HG03135 (cell line): ENCODE results near the gene CDC42BPB.

Source experiments
- ATAC-seq: cut with Tn5 transposase; IDR thresholded peaks from one replicate; pipeline ENCODE4 v1.9.1; 2021; ENCODE audit warnings: mild to moderate bottlenecking, moderate library complexity; ENCODE audit not compliant: unreplicated experiment

CDC42BPB gene

DNA sequence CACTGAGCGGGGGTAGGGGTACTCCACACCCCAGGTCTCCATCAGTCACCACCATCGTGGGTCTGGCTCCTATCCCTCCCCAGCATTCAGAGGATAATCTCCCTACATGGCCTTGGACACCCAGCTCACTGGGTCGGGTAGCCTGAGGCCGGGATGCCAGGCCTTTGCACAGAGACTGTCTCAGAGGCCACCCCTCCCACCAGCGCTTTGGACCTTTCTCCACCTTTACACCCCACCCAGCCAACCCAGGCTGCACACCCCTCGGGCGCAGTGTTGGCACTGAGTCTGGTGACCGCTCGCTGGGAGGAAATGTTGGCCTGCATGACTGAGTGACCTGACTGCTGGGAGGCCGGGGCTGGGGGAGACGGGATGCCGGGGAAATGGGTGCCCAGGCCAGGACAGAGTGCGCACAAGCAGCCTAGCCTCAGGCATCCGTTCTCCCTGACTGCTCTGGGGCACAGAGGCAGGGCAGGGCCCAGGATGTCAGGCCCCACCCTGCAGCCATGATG lies 16.1 kb upstream of the CDC42BPB start:
- no peak for ATAC-seq

DNA sequence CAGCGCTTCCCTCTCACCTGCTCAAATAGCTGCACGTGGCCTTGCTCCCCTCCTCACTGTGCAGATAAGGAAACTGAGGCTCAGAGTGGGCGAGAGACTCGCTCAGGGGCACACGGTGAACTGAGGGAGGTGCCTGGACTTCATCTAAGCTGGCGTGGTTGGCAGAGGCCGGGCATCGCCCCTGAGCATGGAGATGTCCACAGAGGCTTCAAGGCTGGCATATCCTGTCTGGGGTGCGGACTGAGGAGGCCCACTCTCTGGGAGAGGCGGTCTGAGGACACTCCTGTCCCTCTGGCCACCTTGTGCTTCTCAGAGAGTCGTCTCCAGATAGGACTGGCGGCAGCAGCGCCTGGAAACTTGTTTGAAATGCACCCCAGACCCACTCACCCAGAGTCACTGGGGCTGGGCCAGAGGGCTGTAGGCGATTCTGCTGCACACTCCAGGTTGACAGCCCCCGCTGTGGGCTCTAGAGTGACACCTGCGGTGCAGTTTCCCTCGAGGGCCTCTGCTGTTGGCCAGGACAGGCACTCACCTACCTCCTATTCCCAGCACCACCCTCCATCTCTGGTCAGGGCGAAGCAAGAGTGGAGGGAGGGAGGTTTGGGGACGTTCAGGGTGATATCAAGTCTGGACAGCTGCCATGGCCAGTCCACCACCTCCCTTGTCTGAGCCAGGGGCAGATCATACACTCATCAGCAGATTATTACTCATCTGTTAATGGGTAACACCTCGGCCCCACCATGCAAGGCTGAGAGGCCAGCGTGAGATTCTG lies 15.4 kb upstream of the CDC42BPB start:
- ATAC-seq, result no peak

DNA sequence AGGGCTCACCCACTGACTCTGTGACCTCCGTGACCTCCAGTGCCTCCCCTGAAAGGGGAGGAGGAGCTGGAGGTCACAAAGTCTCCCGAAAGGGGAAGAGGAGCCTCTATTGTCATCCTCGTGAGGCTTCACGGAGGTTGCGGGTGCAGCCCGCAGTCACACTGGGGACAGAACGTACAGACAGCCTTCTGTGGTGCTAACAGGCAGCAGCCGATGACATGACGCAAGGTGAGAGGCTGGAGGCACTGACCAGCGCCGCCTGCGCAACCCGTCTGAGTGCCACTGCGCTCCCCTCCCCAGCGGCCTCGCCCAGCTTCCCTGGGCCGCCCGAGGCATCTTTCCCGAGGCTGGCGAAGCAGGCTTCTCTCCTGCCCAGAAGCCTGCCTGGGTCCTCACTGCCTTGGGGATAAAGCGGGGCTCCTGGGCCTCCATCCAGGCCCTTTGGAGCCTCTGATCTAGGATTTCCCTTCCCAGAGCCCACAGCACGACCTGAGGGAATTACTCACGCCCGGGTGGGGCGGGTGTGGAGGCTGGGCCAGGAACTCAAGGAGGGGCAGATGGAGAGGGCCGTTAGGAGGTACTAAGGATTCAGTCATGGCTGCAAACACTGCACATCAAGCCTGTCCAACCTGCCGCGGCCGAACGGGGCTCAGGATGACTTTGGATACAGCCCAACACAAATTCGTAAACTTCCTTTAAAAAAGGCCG lies 14.3 kb upstream of the CDC42BPB start:
- ATAC-seq, result no peak

DNA sequence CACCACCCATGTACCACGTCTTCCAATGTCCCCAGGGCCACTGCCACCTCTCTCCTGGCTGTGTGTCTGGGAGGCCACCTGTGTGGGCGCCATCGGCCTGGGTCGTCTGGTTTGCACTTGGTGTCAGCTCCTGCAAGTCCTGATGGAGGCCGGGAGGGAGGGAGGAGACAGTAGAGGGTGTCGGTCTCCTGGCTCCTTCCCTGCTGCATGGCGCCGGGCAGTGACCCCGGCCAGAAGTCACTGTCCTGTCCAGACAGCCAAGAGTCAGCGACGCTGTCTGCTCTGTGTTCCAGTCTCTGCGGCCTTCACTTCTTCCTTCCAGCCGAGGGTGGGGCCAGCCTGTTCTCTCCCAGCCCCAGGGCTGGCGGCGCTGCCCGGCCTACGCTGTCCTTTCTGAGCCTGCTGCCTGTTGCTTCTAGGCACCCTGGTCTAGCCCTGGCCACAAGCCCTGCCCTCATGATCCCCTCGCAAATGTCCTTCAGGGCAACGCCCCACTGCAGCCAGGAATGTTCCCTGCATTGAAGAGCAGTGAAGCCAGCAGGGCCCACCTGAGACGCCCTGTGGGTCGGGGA lies 13.7 kb upstream of the CDC42BPB start:
- ATAC-seq, result no peak

DNA sequence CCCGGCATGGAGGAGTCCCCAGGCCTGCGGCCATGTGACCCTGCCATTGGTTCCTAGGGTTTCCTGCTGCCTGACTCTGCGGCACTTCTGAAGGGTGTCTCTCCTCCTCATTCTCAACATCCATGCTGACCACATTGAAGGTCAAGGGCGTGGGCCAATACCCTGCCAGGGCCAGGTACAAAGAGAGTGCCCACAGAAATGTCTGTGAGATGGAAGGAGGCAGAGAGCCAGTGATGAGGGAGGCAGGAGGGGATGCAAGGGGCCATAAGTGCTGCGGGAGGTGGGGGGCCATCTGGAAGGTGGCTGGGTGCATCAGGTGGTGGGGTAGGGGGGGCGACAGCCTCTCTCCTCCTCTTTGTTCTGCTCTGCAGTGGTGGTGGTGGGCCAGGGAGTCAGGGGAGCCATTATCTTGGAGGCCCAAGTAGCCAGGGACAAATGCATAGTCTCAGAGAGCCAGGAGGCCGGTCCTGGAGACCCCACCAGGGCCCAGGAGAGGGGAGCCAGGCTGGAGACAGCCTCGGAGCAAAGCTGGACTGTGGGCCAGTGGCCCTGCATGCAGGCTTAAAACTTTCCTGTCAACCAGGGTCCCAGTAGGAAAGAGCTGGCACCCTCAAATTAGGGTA lies 13.0 kb upstream of the CDC42BPB start:
- no peak for ATAC-seq

DNA sequence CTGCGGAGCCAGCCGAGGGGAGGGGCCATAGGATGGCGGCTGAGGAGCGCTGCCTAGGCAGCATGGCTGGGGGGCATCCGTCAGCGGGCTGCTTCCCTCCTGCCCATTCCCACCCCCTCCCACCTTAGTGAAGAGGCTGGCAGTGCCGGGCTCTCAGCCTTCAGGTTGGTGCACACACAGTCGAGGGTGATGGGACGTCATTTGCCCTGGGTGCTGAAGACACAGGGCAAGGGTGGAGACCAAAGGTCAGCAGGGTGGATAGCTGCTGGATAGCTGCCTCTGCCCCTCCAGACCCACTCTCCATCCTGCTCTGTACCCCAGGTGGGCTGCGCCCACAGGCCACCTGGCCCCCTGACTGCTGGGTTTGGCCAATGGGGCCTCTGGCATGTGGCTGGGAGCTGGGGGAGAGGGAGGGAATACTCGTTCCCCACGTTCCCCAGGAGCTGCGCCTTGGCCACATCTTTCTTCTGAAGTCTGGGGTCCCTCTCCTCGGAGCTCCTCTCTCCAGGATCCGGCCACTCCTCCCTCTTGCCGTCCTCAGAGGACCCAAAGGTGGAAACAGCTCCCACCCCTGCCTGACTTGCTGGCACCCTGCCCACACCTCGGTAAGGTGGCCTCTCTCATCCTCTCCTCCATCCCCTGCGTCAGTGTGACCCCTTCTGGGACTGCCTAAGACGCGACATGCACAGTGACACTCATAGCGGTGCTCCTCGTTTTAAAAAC lies 11.2 kb upstream of the CDC42BPB start:
- no peak for ATAC-seq

DNA sequence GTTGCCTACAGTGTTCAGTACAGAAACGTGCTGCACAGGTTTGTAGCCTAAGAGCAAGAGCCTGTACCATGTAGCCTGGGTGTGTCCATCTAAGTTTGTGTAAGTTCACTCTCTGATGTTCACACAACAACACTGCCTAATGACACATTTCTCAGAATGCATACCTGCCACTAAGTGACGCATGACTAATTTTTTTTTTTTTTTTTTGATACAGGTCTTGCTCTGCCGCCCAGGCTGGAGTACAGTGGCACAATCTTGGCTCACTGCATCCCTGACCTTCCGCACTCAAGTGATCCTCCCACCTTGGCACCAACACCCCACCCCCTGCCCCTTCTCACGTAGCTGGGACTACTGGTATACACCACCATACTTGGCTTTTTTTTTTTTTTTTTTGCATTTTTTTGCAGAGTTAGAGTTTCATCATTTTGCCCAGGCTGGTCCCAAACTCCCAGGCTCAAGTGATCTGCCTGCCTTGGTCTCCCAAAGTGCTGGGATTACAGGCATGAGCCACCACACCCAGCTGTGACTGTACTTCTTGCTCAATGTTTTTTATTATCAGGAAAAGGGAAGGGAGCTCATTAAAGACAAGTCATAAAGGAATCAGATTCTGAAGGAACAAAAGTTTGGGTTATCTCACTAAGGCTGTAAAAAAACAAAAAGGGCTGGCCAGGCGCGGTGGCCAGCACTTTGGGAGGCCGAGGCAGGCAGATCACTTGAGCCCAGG lies 10.0 kb upstream of the CDC42BPB start:
- ATAC-seq, result no peak

DNA sequence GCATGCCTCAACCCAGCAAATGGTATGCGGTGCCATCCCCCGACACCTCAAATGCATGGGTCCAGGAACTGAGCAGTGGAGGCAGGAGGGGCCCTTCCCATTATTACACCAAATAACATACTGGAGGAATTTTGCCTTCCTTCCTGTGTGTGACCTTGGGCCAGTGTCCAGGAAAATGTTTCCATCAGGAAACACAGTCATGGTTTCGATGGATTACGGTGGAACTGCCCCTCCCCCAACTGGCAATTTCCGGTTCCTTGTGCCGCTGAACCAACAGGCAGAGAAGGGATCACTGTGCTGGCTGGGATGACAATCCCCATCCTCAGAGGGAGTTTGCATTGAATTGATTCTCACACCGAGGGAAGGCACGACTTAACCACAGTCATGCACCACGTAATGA lies 9.1 kb upstream of the CDC42BPB start:
- no peak for ATAC-seq

DNA sequence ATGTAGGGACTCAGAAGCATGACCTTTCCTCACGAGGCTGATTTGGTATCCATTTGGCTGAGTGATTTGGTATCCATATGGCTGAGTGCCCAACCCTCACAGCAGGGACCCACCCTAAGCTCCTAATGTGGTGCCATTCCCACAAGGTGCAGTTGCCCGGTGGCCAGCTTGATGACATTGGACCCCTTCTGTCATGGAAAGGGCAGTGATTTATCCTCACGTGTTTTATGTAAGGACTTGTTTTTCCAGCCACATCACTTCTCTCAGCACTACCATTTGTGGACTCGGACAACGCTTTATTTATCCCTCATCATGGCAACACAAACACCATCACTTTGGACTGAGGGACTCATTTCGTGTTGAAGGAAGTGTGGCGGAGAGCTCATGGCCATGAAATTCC lies 8.5 kb upstream of the CDC42BPB start:
- no peak for ATAC-seq

DNA sequence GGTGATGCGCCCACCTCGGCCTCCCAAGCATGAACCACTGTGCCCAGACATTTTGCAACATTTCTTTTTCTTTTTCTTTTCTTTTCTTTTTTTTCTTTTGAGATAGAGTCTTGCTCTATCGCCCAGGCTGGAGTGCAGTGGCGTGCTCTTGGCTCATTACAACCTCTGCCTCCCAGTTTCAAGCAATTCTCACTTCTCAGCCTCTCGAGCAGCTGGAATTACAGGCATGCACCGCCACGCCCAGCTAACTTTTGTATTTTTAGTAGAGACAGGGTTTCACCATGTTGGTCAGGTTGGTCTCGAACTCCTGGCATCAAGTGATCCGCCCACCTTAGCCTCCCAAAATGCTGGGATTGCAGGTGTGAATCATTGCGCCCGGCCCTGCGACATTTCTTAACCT lies 7.6 kb upstream of the CDC42BPB start:
- ATAC-seq, result no peak

DNA sequence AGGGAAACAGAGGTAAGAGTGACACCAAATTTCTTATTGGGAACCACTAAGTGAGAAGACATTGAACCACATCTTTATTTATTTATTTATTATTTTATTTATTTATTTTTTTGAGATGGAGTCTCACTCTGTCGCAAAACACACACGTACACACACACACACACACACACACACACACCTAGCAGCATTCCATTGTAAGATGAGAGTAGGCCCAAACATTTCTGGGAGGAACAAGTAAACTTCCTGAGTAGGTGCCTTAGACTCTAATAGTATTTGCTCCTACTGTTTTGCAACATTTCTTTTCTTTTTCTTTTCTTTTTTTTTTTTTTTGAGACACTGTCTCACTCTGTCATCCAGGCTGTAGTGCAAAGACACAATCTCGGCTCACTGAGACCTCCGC lies 7.1 kb upstream of the CDC42BPB start:
- no peak for ATAC-seq

DNA sequence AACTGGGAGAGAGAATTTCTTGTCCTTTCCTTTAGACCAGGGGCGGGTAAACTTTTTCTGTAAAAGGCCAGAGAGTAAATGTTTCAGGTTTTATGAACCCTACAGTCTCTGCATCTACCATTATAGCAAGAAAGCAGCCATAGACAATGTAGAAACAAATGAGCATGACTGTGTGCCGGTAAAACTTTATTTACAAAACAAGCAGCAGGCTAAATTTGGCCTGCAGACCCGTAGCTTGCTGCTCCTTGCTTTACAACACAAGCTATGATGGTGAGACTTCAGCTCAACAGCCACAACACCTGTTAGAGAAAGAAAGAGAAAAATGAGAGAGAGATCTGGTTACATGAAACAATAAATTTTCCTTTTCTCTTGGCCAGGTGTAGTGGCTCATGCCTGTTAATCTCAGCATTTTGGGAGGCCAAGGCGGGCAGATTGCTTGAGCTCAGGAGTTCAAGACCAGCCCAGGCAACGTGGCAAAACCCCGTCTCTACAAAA lies 4.2 kb upstream of the CDC42BPB start:
- ATAC-seq, result no peak

DNA sequence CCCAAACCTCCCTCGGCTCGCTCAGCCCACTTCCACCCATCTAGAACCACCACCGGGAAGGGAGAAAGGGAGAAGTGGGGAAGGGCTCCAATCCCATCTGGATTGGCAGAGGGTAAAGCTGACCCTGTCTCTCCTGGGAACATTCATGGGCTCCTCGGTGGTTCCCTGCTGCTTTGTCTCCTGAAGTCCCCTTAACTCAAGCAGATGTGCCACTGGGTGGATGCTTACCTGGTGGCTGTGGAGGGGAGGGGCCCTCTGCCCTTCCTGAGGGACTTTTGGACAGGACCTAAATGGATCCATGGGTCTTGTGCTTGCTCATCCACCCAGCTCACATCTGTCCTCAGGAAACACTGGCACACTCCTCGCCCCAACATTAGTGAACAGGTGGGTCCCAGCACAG lies 2.2 kb upstream of the CDC42BPB start:
- ATAC-seq, result no peak

DNA sequence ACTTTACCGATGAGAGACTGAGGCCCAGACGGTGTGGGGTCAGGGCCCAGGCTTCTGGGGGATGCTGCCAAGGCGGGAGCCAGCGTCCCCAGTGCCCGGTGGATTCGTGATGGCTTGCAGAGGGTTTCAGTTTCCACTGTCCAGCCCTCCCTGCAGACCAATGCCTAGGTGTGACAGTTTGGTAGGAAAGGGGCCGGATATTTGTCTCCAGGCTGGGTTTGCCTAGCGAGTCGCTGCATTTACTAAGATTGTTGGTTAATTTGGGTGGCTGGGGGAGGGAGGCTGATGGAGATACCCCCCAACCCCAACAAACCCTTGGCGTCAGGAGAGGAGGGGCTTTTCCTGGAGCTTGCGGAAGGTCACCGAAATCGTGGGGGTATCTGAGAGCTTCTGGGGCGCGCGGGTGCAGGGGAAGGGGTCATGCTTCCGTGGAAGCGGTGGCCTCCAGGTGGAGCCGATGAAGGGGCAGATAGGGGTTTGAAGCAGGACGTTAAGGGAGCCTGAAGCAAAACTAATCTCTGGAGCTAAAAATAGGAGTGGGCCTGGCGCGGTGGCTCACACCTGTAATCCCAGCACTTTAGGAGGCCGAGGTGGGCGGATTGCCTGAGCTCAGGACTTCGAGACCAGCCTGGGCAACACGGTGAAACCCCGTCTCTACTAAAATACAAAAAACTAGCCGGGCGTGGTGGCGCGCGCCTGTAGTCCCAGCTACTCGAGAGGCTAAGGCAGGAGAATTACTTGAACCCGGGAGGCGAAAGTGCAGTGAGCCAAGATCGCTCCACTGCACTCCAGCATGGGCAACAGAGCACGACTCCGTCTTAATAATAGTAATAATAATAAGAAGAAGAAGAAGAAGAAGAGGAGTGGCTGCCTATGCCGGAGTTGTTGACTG lies 1.1 kb upstream of the CDC42BPB start:
- no peak for ATAC-seq

DNA sequence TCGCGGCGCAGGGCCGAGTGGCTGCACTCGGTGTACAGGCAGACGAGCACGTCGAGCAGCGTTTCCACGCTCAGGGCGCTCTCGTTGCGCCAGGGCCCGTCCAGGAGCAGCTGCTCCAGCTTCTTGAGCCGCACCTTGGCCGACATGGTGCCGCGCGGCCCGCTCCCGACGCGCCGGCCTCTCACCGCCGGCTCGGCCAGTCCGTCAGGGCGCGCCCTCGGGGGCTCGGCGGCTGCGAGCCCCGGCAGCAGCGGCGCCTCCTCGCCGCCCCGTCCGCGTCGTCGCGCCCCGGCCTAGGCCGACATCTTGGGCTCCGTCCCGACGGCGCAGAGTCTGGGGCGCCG lies 349 bp downstream of the CDC42BPB start:
- ATAC-seq, result peak; percentile 17

DNA sequence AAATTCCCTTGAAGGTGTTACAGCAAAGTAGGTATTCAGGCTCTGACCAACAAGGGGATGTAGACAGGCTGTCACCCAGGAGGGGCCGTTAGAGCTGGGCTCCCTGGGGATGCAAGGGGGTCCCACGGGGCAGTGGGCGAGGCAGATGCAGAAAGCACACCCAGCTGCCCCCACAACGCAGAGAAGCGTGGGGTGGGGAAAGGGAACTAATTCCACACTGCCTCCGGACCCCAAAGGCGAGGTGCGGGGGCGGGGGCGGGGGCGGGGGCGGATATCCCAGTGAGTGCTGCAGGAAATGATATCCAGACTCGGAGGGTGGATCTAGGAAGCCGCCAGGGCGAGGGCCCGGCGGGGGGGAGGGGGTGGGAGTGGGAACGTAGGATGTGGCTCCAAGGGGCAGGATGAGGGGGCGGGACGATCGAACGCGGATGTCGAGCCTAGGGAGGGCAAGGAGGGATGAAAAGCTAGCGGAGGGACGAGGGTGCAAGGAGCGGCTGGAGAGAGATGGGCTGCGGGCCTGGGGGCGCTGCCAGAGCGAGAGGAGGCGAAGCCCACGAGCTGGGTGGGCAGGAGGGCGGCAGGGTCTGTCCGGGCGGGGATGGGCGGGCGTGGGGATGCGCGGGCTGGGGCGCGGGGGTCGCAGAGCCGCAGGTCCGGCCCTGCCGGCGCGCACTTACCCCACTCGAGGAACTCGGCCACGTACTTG lies 874 bp downstream of the CDC42BPB start:
- no peak for ATAC-seq

DNA sequence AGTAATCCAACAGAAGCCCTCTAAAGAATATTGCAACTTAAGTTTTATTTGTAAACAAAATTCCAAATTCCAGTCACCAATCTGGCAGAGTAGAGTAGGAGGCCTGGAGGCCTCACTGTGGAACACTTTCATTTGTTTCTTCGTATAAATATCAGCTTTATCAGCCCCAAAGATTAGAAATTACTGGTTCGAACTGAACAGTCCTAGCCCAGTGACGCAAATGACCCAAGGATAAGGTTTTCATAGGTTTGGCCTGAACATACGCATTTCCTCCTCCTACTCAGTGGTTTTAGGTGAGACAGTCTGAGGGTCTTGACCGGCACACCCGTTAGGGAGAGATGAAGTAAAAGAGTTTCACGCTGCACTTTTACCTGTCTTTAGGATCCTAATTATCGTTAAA lies 1.7 kb downstream of the CDC42BPB start:
- no peak for ATAC-seq

DNA sequence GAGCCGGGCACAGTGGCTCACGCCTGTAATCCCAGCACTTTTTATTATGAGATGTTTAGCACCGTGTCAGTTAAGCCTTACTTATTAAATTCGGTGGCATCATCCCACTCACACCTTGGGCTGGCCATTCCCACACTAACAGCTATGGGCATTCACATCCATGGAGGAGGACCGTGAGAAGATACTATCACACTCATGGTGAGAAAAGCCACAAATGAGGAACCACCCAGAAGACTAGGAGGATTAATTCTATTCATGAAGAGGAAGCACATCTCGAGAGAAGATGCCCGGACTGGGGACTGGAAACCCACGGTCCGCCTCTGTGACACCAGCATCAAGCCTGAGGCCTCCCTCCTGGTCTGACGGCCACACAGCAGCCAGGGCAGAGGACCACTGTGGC lies 4.9 kb downstream of the CDC42BPB start:
- no peak for ATAC-seq

DNA sequence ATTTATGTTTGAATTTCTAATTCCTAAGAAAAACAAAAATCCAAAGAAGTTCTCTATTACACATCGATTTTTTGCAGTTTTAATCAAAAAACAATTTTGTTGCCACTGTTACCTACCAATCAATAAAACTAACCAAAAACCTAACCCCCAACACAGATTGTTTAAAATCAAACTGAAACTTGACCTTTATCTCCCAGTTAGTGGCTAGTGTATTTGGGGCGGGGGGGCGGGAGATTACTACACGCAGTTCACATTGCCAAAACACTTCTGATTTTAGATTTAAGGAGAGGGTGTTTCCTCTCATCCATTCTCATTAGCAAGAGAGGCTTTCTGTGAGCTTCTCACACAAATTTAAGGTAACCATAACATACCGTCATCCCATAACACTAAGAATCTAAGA lies 6.4 kb downstream of the CDC42BPB start:
- no peak for ATAC-seq
